HEK293 (cell line): ENCODE results near the gene IFNA21.

Experiments
- CTCF ChIA-PET: fragments of 350-600 bp; formaldehyde crosslinking; extraction: SDS; loops from one replicate; lab custom pipeline; 2021; ENCODE audit warnings: antibody characterized with exemption; lab: Yijun Ruan, JAX
- POLR2A ChIA-PET: fragments of 300-600 bp; formaldehyde crosslinking; extraction: SDS; loops from one replicate; lab custom pipeline; 2020; ENCODE audit warnings: antibody characterized with exemption, inconsistent platforms; lab: Yijun Ruan, JAX
- H3K27ac ChIP-seq: fragments of 200-500 bp; sonication (Bioruptor generic); 2 replicates; pipeline ENCODE4 v1.5.1; 2014; ENCODE audit warnings: low read depth, low read length, control low read depth, inconsistent platforms; ENCODE audit errors: extremely low read depth
- H3K36me3 ChIP-seq, 2 experiments: fragments of 200-500 bp in 1 of 2; sonication (Bioruptor generic) in 1 of 2; 1 replicate in 1 of 2; 2 replicates in 1 of 2; pipeline ENCODE4 v1.5.1; 2014 to 2017; ENCODE audit warnings: inconsistent platforms in 2 of 2, low read length in 2 of 2; ENCODE audit not compliant: control insufficient read depth in 2 of 2, insufficient read depth in 1 of 2
- H3K4me1 ChIP-seq: fragments of 200-500 bp; sonication (Bioruptor generic); 2 replicates; pipeline ENCODE4 v1.5.1; 2014; ENCODE audit warnings: mild to moderate bottlenecking, low read length, inconsistent platforms; ENCODE audit not compliant: control insufficient read depth, insufficient read depth
- H3K4me3 ChIP-seq: 2 replicates; pipeline ENCODE4 v1.5.1; 2011; ENCODE audit warnings: low read depth, mild to moderate bottlenecking, control low read depth, low read length, moderate library complexity
- H3K9me3 ChIP-seq: fragments of 200-500 bp; sonication (Bioruptor generic); 2 replicates; pipeline ENCODE4 v1.5.1; 2014; ENCODE audit warnings: low read depth, low read length, inconsistent platforms; ENCODE audit not compliant: control insufficient read depth, insufficient read depth
- MEIS1 ChIP-seq: sonication (generic); formaldehyde crosslinking; IDR thresholded peaks from 2 replicates; pipeline ENCODE4 v1.8.1; 2022; ENCODE audit warnings: missing genetic modification reagents, mild to moderate bottlenecking, borderline replicate concordance
- TRIM28 ChIP-seq: IDR thresholded peaks from 2 replicates; pipeline ENCODE4 v1.6.1; 2011; ENCODE audit warnings: low read length, control low read depth, borderline replicate concordance
- ZNF10 ChIP-seq: fragments of 450-650 bp; formaldehyde crosslinking; IDR thresholded peaks from 2 replicates; pipeline ENCODE4 v1.5.1; 2017; ENCODE audit warnings: missing biosample characterization, missing genetic modification characterization
- ZNF121 ChIP-seq: fragments of 450-650 bp; formaldehyde crosslinking; IDR thresholded peaks from 2 replicates; pipeline ENCODE4 v1.5.1; 2016; ENCODE audit warnings: missing biosample characterization, missing genetic modification characterization
- ZNF221 ChIP-seq: fragments of 450-650 bp; formaldehyde crosslinking; IDR thresholded peaks from 2 replicates; pipeline ENCODE4 v1.5.1; 2017; ENCODE audit warnings: missing biosample characterization, missing genetic modification characterization, borderline replicate concordance
- ZNF24 ChIP-seq: fragments of 450-650 bp; formaldehyde crosslinking; IDR thresholded peaks from 2 replicates; pipeline ENCODE4 v1.5.1; 2016; ENCODE audit warnings: missing biosample characterization, missing genetic modification characterization
- ZNF560 ChIP-seq: fragments of 450-650 bp; formaldehyde crosslinking; IDR thresholded peaks from 2 replicates; pipeline ENCODE4 v1.5.1; 2017; ENCODE audit warnings: missing biosample characterization, missing genetic modification characterization, borderline replicate concordance
- ZNF600 ChIP-seq: fragments of 450-650 bp; formaldehyde crosslinking; IDR thresholded peaks from 2 replicates; pipeline ENCODE4 v1.5.1; 2016; ENCODE audit warnings: missing biosample characterization, missing genetic modification characterization
- ZNF707 ChIP-seq: fragments of 450-650 bp; formaldehyde crosslinking; IDR thresholded peaks from 2 replicates; pipeline ENCODE4 v1.5.1; 2016; ENCODE audit warnings: missing biosample characterization, missing genetic modification characterization
- ZNF792 ChIP-seq: fragments of 450-650 bp; formaldehyde crosslinking; IDR thresholded peaks from 2 replicates; pipeline ENCODE4 v1.5.1; 2016; ENCODE audit warnings: missing biosample characterization, missing genetic modification characterization
- ZSCAN30 ChIP-seq: fragments of 450-650 bp; IDR thresholded peaks from 2 replicates; pipeline ENCODE4 v1.5.1; 2018; ENCODE audit warnings: missing biosample characterization, mild to moderate bottlenecking, missing genetic modification characterization, moderate library complexity
- TF ChIP-seq, protein P1 (sequence below): fragments of 450-650 bp; formaldehyde crosslinking; IDR thresholded peaks from 2 replicates; pipeline ENCODE4 v1.5.1; 2017; ENCODE audit warnings: missing biosample characterization, missing genetic modification characterization
- TF ChIP-seq, protein P2 (sequence below): fragments of 450-650 bp; formaldehyde crosslinking; IDR thresholded peaks from 2 replicates; pipeline ENCODE4 v1.5.1; 2016; ENCODE audit warnings: missing biosample characterization, missing genetic modification characterization
- TF ChIP-seq, protein P3 (sequence below): fragments of 450-650 bp; formaldehyde crosslinking; IDR thresholded peaks from 2 replicates; pipeline ENCODE4 v1.5.1; 2016; ENCODE audit warnings: missing biosample characterization, missing genetic modification characterization
- TF ChIP-seq, protein P4 (sequence below): fragments of 450-650 bp; formaldehyde crosslinking; IDR thresholded peaks from 2 replicates; pipeline ENCODE4 v1.5.1; 2016; ENCODE audit warnings: missing biosample characterization, missing genetic modification characterization
- TF ChIP-seq, protein P5 (sequence below): fragments of 450-650 bp; formaldehyde crosslinking; IDR thresholded peaks from 2 replicates; pipeline ENCODE4 v1.5.1; 2016; ENCODE audit warnings: missing biosample characterization, missing genetic modification characterization

IFNA21 gene

DNA sequence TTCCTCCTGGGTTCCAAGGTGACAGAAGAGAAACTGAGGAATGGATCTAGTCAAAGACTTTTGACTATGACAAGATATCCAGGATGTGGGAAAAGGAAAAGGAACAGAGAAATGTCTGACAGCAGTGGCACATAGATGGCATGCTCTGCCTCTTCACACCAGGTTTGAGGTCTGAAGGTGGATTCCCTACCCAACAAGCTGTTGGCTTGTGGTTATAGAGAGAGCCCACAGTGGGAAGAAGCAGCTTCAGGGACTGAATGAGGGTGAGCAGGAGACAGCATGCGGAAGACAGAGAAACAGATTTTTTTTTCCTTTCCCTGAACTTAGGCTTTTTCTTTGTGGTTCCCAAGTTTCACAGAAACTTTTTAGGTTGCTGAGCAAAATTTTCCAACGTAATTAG is 45.4 kb downstream of the IFNA21 start (continued):
- no peak for TF ChIP-seq ZNF24 (tag by site-specific recombination)

DNA sequence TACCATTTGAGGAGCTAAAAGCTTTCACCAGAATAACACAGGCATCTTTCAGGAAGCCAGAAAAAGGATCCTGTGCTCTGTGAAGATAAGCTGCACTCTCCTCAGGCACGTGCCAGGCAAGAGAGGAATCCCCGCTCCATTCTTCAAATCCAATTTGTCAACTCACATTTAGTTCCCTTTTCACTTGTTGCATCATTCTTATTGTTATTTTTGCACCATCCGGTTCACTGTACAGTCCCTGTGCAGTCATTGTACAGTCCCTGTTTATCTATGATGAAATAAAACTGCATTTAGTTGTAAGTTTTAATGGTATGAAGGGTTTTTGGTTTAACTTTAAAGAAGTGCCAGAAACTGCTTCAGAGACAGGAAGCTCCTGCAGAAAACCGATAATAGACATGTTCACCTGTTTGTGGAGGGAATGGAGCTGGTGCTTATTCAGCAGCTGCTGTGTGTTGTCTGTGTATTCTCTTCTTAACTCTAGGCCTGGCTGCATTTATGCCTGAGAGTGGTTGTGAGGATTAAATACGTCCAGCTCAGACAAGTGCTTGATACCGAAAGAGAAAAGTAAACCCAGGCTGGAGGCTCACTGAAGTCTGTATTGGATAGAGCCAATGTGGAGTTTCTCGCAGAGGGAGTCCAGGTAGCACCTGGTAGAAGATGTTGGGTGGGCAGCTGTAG is 47.2 kb downstream of the IFNA21 start:
- no peaks in the 10 kb centered on the region for H3K9me3 ChIP-seq
- no peak overlapping the region for H3K27ac ChIP-seq
- POLR2A ChIA-PET = no interaction called here
- CTCF ChIA-PET = interaction anchor here (0.7 to 0.9 kb wide), 3 partner anchors 9 to 43 kb away, joined by 3 to 4 read pairs (median 3); no protein-coding TSS in a partner anchor
- H3K36me3 ChIP-seq = no peaks in the 10 kb centered on the region
- H3K4me1 ChIP-seq = no peaks in the 10 kb centered on the region
- TF ChIP-seq, protein P1, sequence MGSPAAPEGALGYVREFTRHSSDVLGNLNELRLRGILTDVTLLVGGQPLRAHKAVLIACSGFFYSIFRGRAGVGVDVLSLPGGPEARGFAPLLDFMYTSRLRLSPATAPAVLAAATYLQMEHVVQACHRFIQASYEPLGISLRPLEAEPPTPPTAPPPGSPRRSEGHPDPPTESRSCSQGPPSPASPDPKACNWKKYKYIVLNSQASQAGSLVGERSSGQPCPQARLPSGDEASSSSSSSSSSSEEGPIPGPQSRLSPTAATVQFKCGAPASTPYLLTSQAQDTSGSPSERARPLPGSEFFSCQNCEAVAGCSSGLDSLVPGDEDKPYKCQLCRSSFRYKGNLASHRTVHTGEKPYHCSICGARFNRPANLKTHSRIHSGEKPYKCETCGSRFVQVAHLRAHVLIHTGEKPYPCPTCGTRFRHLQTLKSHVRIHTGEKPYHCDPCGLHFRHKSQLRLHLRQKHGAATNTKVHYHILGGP (tag by site-specific recombination) = no peak
- TF ChIP-seq ZNF792 (tag by site-specific recombination) (no peak), TRIM28 (no peak), ZSCAN30 (tag by site-specific recombination) (no peak), MEIS1 (CRISPR knock-in tag) (no peak), ZNF560 (tag by site-specific recombination) (no peak), ZNF707 (tag by site-specific recombination) (no peak), ZNF121 (tag by site-specific recombination) (no peak), ZNF600 (tag by site-specific recombination) (no peak), ZNF221 (tag by site-specific recombination) (no peak), ZNF10 (tag by site-specific recombination) (no peak)
- TF ChIP-seq, protein P2, sequence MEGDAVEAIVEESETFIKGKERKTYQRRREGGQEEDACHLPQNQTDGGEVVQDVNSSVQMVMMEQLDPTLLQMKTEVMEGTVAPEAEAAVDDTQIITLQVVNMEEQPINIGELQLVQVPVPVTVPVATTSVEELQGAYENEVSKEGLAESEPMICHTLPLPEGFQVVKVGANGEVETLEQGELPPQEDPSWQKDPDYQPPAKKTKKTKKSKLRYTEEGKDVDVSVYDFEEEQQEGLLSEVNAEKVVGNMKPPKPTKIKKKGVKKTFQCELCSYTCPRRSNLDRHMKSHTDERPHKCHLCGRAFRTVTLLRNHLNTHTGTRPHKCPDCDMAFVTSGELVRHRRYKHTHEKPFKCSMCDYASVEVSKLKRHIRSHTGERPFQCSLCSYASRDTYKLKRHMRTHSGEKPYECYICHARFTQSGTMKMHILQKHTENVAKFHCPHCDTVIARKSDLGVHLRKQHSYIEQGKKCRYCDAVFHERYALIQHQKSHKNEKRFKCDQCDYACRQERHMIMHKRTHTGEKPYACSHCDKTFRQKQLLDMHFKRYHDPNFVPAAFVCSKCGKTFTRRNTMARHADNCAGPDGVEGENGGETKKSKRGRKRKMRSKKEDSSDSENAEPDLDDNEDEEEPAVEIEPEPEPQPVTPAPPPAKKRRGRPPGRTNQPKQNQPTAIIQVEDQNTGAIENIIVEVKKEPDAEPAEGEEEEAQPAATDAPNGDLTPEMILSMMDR (tag by site-specific recombination) = no peak
- TF ChIP-seq, protein P3, sequence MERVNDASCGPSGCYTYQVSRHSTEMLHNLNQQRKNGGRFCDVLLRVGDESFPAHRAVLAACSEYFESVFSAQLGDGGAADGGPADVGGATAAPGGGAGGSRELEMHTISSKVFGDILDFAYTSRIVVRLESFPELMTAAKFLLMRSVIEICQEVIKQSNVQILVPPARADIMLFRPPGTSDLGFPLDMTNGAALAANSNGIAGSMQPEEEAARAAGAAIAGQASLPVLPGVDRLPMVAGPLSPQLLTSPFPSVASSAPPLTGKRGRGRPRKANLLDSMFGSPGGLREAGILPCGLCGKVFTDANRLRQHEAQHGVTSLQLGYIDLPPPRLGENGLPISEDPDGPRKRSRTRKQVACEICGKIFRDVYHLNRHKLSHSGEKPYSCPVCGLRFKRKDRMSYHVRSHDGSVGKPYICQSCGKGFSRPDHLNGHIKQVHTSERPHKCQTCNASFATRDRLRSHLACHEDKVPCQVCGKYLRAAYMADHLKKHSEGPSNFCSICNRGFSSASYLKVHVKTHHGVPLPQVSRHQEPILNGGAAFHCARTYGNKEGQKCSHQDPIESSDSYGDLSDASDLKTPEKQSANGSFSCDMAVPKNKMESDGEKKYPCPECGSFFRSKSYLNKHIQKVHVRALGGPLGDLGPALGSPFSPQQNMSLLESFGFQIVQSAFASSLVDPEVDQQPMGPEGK (tag by site-specific recombination) = no peak
- TF ChIP-seq, protein P4, sequence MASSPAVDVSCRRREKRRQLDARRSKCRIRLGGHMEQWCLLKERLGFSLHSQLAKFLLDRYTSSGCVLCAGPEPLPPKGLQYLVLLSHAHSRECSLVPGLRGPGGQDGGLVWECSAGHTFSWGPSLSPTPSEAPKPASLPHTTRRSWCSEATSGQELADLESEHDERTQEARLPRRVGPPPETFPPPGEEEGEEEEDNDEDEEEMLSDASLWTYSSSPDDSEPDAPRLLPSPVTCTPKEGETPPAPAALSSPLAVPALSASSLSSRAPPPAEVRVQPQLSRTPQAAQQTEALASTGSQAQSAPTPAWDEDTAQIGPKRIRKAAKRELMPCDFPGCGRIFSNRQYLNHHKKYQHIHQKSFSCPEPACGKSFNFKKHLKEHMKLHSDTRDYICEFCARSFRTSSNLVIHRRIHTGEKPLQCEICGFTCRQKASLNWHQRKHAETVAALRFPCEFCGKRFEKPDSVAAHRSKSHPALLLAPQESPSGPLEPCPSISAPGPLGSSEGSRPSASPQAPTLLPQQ (tag by site-specific recombination) = no peak
- TF ChIP-seq, protein P5, sequence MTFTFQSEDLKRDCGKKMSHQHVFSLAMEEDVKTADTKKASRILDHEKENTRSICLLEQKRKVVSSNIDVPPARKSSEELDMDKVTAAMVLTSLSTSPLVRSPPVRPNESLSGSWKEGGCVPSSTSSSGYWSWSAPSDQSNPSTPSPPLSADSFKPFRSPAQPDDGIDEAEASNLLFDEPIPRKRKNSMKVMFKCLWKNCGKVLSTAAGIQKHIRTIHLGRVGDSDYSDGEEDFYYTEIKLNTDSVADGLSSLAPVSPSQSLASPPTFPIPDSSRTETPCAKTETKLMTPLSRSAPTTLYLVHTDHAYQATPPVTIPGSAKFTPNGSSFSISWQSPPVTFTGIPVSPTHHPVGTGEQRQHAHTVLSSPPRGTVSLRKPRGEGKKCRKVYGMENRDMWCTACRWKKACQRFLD = no peak
- no peak overlapping the region for H3K4me3 ChIP-seq
